GM19397 (cell line): Measurements from ENCODE around the gene TLCD3A.
"Not testable (repeated sequence)": the region's sequence is repeated elsewhere in the genome, so short reads cannot be mapped to it uniquely, and the experiment has no call there.

Source experiments
- ATAC-seq: cut with Tn5 transposase; IDR thresholded peaks from one replicate; pipeline ENCODE4 v1.9.1; 2021; ENCODE audit warnings: mild to moderate bottlenecking, moderate library complexity; ENCODE audit not compliant: unreplicated experiment

Gene TLCD3A

DNA sequence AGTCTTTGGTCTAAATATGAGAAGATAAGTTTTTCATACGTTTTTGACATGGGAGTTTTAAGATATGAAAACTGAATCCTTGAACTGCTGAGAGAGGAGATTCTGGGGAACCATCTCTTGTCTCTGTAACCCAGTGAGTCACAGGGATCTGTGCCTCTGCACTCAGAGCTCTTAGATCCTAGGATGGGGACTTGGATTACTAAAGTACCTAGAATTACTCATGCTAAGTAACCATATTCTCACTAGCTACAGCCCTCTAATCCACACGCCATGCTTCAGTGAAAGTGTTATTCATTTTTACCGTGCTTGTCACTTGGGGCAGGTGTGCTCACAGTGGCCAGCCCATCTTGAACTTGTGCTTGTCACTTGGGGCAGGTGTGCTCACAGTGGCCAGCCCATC, 51.7 kb downstream of the TLCD3A start:
- ATAC-seq: no peak

GRCh38 chr17:785901-786300, 53.5 kb downstream of the TLCD3A start:
- ATAC-seq: not testable (repeated sequence)

- no peak for ATAC-seq
Observed at GRCh38 chr17:787641-788221, 55.3 kb downstream of the TLCD3A start.

DNA sequence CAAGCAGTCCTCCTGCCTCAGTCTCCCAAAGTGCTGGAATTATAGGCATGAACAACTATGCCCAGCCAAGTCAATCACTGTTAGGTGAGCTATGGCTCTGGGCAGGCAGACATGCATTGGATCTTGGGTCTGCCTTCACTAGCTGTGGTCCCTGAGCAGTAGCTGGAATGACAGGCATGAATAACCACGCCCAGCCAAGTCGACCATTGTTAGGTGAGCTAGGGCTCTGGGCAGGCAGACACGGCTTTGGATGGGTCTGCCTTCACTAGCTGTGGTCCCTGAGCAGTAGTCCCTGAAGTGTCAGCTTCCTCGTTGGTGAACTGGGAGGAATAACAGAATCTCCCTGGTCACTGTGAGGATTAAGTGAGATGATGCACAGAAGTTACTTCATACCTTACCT, 56.2 kb downstream of the TLCD3A start:
- ATAC-seq: no peak

GRCh38 chr17:789160-789840, 56.9 kb downstream of the TLCD3A start:
- no peak for ATAC-seq

DNA sequence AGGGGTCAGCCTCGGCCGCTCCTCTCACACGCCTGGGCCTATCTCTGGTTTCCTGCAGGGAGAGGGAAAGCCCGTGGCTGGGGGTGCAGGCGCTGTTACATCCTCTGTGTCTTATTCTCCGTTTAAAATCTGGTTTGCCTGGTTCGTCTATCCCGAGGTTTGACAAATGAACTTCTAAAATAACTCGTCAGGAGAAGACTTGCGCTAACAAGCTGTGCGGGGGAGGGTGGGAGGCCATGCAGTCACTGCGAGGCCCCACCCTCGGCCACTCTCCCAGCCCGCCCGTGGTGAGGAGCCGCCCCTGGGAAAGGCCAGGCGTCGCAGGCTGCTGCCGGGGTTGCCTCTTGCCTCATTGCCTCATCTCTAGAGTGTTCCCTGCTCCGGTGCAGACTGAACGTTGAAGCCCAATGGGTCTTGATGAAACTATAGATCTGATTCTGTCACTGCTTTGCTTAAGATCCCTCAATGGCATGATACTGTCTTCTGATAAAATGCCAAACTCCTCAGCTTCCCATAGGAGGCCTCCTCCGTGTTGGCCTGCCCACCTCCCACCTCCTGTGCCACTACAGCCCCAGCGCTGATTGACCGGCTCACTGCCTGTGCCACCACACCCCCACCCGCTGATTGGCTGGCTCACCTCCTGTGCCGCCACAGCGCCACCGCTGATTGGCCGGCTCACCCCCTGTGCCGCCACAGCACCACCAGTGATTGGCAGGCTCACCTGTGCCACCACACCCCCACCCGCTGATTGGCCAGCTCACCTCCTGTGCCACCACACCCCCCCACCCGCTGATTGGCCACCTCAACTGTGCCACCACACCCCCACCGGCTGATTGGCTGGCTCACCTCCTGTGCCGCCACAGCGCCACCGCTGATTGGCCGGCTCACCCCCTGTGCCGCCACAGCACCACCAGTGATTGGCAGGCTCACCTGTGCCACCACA, 57.8 kb downstream of the TLCD3A start:
- not testable (repeated sequence) for ATAC-seq

GRCh38 chr17:790874-791247, 58.5 kb downstream of the TLCD3A start:
- not testable (repeated sequence) for ATAC-seq

DNA sequence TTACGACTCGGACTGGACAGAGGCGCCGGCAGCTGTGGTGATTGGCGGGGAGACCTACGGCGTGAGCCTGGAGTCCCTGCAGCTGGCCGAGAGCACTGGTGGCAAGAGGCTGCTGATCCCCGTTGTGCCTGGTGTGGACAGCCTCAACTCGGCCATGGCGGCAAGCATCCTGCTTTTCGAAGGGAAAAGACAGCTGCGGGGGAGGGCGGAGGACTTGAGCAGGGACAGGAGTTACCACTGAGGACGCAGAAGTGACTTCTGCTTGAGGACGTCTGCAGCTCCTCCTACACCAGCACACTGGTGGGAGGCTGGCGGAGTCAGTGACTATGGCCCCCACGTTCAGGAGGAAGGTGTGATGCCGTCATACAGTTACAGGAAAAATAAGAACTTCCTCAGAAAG, 59.4 kb downstream of the TLCD3A start:
- no peak for ATAC-seq

GRCh38 chr17:792277-792676, 59.9 kb downstream of the TLCD3A start:
- ATAC-seq: no peak
